H1 (cell line): ENCODE data around the gene EFNA3. TPM values are rescaled to one million over a fixed set of nuclear protein-coding genes. Genes with fewer than 3 reads are reported as not detected.

Experiments
- CTCF ChIA-PET: fragments of 300-600 bp; sonication (Branson Sonifier 250); formaldehyde crosslinking; loops from one replicate; lab custom pipeline; 2021; ENCODE audit not compliant: partially characterized antibody; lab: Charles Lee
- POLR2A ChIA-PET: fragments of 300-600 bp; sonication (Branson Sonifier 250); formaldehyde crosslinking; loops from one replicate; lab custom pipeline; 2021; ENCODE audit warnings: inconsistent platforms; ENCODE audit not compliant: partially characterized antibody; lab: Charles Lee
- DNase-seq, 2 experiments: peaks; one replicate each; pipeline versions ENCODE4 v3.0.0 to v3.0.0-alpha.2; 2010 to 2022; ENCODE audit warnings: low spot score in 2 of 2, low read depth in 1 of 2, mixed read lengths in 1 of 2
- FAIRE-seq: peaks from 2 replicates; lab custom pipeline; 2011; peaks lifted over from hg19 to GRCh38; lab: Jason Lieb, UNC
- H2AFZ ChIP-seq: 2 replicates; pipeline ENCODE4 v1.8.1; 2012; ENCODE audit warnings: low read length, inconsistent platforms
- H2AK5ac ChIP-seq: 2 replicates; pipeline ENCODE4 v1.6.1; 2013; ENCODE audit warnings: low read depth, low read length
- H2BK120ac ChIP-seq: replicated peaks from 2 replicates; pipeline ENCODE3; 2013; ENCODE audit warnings: low read depth, low read length, inconsistent platforms
- H2BK12ac ChIP-seq: 2 replicates; pipeline ENCODE4 v1.6.1; 2013; ENCODE audit warnings: low read depth, low read length
- H2BK15ac ChIP-seq: 2 replicates; pipeline ENCODE4 v1.6.1; 2013; ENCODE audit warnings: low read length
- H2BK20ac ChIP-seq: 2 replicates; pipeline ENCODE4 v1.6.1; 2013; ENCODE audit warnings: low read length
- H2BK5ac ChIP-seq: 2 replicates; pipeline ENCODE4 v1.6.1; 2013; ENCODE audit warnings: low read depth, low read length
- H3K14ac ChIP-seq: 2 replicates; pipeline ENCODE4 v1.6.1; 2013; ENCODE audit warnings: inconsistent platforms; ENCODE audit not compliant: insufficient read length
- H3K18ac ChIP-seq: 2 replicates; pipeline ENCODE4 v1.6.1; 2013; ENCODE audit warnings: low read length; ENCODE audit errors: extremely low read depth
- H3K23ac ChIP-seq: 2 replicates; pipeline ENCODE4 v1.6.1; 2013; ENCODE audit warnings: inconsistent platforms; ENCODE audit not compliant: insufficient read length
- H3K23me2 ChIP-seq: 2 replicates; pipeline ENCODE4 v1.6.1; 2013; ENCODE audit warnings: low read depth, low read length
- H3K27ac ChIP-seq: 2 replicates; pipeline ENCODE4 v1.6.1; 2011; ENCODE audit warnings: low read depth, low read length, inconsistent platforms
- H3K27me3 ChIP-seq, 4 experiments: replicated peaks in 1 of 4; 1 replicate in 1 of 4; 2 replicates in 3 of 4; pipeline versions ENCODE4 v1.6.1 to v1.8.1; 2011 to 2013; ENCODE audit warnings: low read length in 3 of 4, mild to moderate bottlenecking in 3 of 4, inconsistent platforms in 2 of 4, mixed read lengths in 2 of 4, moderate library complexity in 1 of 4; ENCODE audit not compliant: control insufficient read depth in 3 of 4, insufficient read depth in 3 of 4; ENCODE audit errors: extremely low read depth in 1 of 4
- H3K36me3 ChIP-seq, 4 experiments: 2 replicates each; pipeline versions ENCODE4 v1.6.1 to v1.8.1; 2011 to 2013; ENCODE audit warnings: mild to moderate bottlenecking in 4 of 4, low read length in 3 of 4, moderate library complexity in 2 of 4, control low read depth in 1 of 4, inconsistent platforms in 1 of 4; ENCODE audit not compliant: insufficient read depth in 4 of 4, control insufficient read depth in 2 of 4
- H3K4ac ChIP-seq: replicated peaks from 2 replicates; pipeline ENCODE3; 2013; ENCODE audit warnings: low read length, low read depth, mixed read lengths, inconsistent platforms; ENCODE audit not compliant: insufficient read length
- H3K4me1 ChIP-seq, 4 experiments: replicated peaks in 1 of 4; 1 replicate in 1 of 4; 2 replicates in 3 of 4; pipeline versions ENCODE4 v1.6.1 to v1.8.1; 2011 to 2013; ENCODE audit warnings: low read length in 3 of 4, inconsistent platforms in 2 of 4, mixed read lengths in 1 of 4; ENCODE audit not compliant: insufficient read depth in 4 of 4, control insufficient read depth in 3 of 4
- H3K4me2 ChIP-seq, 2 experiments: 2 replicates each; pipeline versions ENCODE4 v1.6.1 to v1.8.1; 2011 to 2013; ENCODE audit warnings: low read depth in 2 of 2, low read length in 2 of 2, control low read depth in 1 of 2, inconsistent platforms in 1 of 2, mild to moderate bottlenecking in 1 of 2; ENCODE audit not compliant: insufficient read depth in 1 of 2
- H3K4me3 ChIP-seq, 4 experiments: fragments of 200-600, 300-600 bp in 1 of 4; sonication (generic), shearing (Covaris generic), sonication (Bioruptor Twin) in 1 of 4; 2 replicates each; pipeline versions ENCODE4 v1.5.1 to v1.8.1; 2011 to 2016; ENCODE audit warnings: low read length in 4 of 4, low read depth in 3 of 4, control low read depth in 2 of 4, inconsistent platforms in 2 of 4, mild to moderate bottlenecking in 2 of 4, mixed read lengths in 1 of 4, moderate library complexity in 1 of 4; ENCODE audit not compliant: insufficient read depth in 2 of 4; ENCODE audit errors: extremely low read depth in 1 of 4
- H3K56ac ChIP-seq: replicated peaks from 2 replicates; pipeline ENCODE3; 2013; ENCODE audit warnings: low read depth, mild to moderate bottlenecking, mixed read lengths, low read length, inconsistent platforms; ENCODE audit not compliant: insufficient read length
- H3K79me1 ChIP-seq: 2 replicates; pipeline ENCODE4 v1.6.1; 2013; ENCODE audit warnings: low read depth, low read length, control low read depth
- H3K79me2 ChIP-seq, 2 experiments: 2 replicates each; pipeline versions ENCODE4 v1.6.1 to v1.8.1; 2012 to 2013; ENCODE audit warnings: low read length in 2 of 2, mild to moderate bottlenecking in 2 of 2, inconsistent platforms in 1 of 2; ENCODE audit not compliant: insufficient read depth in 2 of 2, control insufficient read depth in 1 of 2
- H3K9ac ChIP-seq, 4 experiments: replicated peaks in 1 of 4; 1 replicate in 1 of 4; 2 replicates in 3 of 4; pipeline versions ENCODE4 v1.6.1 to v1.8.1; 2011 to 2013; ENCODE audit warnings: low read depth in 3 of 4, low read length in 3 of 4, control low read depth in 2 of 4, mild to moderate bottlenecking in 2 of 4, moderate library complexity in 2 of 4, inconsistent platforms in 1 of 4; ENCODE audit errors: extremely low read depth in 1 of 4
- H3K9me3 ChIP-seq, 2 experiments: 2 replicates each; pipeline versions ENCODE4 v1.6.1 to v1.8.1; 2012 to 2013; ENCODE audit warnings: mild to moderate bottlenecking in 2 of 2, moderate library complexity in 2 of 2, control low read depth in 1 of 2, inconsistent platforms in 1 of 2, low read depth in 1 of 2, low read length in 1 of 2, mixed read lengths in 1 of 2; ENCODE audit not compliant: insufficient read depth in 2 of 2
- H4K20me1 ChIP-seq, 2 experiments: replicated peaks in 1 of 2; 2 replicates each; pipeline versions ENCODE3 to v1.8.1; 2011 to 2013; ENCODE audit warnings: inconsistent platforms in 2 of 2, low read length in 2 of 2, mild to moderate bottlenecking in 1 of 2; ENCODE audit not compliant: insufficient read depth in 2 of 2, control insufficient read depth in 1 of 2
- H4K5ac ChIP-seq: 2 replicates; pipeline ENCODE4 v1.6.1; 2013; ENCODE audit warnings: low read length, low read depth, mixed read lengths, inconsistent platforms; ENCODE audit not compliant: insufficient read length
- H4K8ac ChIP-seq: 2 replicates; pipeline ENCODE4 v1.8.0; 2013; ENCODE audit warnings: mild to moderate bottlenecking, moderate library complexity, low read length, inconsistent platforms; ENCODE audit not compliant: insufficient read depth; ENCODE audit errors: extremely low read depth
- H4K91ac ChIP-seq: replicated peaks from 2 replicates; pipeline ENCODE3; 2013; ENCODE audit warnings: low read length, mixed read lengths, inconsistent platforms; ENCODE audit not compliant: insufficient read length
- CTBP2 ChIP-seq: IDR thresholded peaks from 2 replicates; pipeline ENCODE4 v1.7.0; 2011; ENCODE audit warnings: borderline replicate concordance, mild to moderate bottlenecking, moderate library complexity, mixed read lengths, low read length; ENCODE audit not compliant: insufficient read depth, insufficient read length
- WGBS, 2 experiments: shearing (Covaris generic) in 1 of 2; methylation state at CpG; one replicate each; pipeline versions ENCODE4 v1.1.6 to v1.1.7; 2013 to 2015; ENCODE audit warnings: low lambda C conversion rate in 2 of 2, mixed read lengths in 2 of 2, inconsistent platforms in 1 of 2, low coverage in 1 of 2, missing lambda C conversion rate in 1 of 2; ENCODE audit not compliant: insufficient replicate concordance in 2 of 2, insufficient coverage in 1 of 2, insufficient read length in 1 of 2; ENCODE audit errors: extremely low coverage in 1 of 2, missing lambda C conversion rate in 1 of 2; 5-methylcytosine and 5-hydroxymethylcytosine counted together
- polyA plus RNA-seq, 7 experiments: library from polyadenylated mRNA; depleted of rRNA in 3 of 7; stranded (reverse) in 5 of 7; unstranded in 2 of 7; fragments of >200 nt in 5 of 7; fragments of 200-250 nt in 2 of 7; gene quantifications; 1 replicate in 5 of 7; 2 replicates in 1 of 7; 4 replicates in 1 of 7; pipeline versions ENCODE4 v1.2.1 to v1.2.3, GENCODE V29; 2011 to 2013; ENCODE audit warnings: missing spikeins in 2 of 7, mixed read lengths in 2 of 7
- total RNA-seq: library from RNA; stranded (reverse); fragmentation: NEBNext Ultra II Directional; extraction: Animal tissue kit (Norgen Biotek cat#: 25700); gene quantifications from 2 replicates; pipeline ENCODE4 v1.2.1, GENCODE V29; 2021

Gene EFNA3
- total and polyA plus RNA-seq, 2 of the 8 experiments (the other 6 are each of a cell fraction or from before 2014, with no cell fraction given) = 10.8 to 13.8 TPM

GRCh38 chr1:155060736-155061135, 17.9 kb upstream of the EFNA3 start:
- Histone ChIP-seq H3K14ac (no peak overlapping the region), H3K27me3 (peaks cover 0 to 4% (median 1%) of the 10 kb centered on the region in 4 experiments; a peak in 2 of 7 replicates), H3K9me3 (no peaks in the 10 kb centered on the region), H3K4me1 (peaks cover 0 to 17% (median 6%) of the 10 kb centered on the region in 4 experiments; a peak in 5 of 7 replicates), H4K91ac (no peak overlapping the region), H3K4me3 (no peak overlapping the region), H3K23ac (no peak overlapping the region), H2AFZ (no peak overlapping the region), H3K9ac (no peak overlapping the region), H2AK5ac (no peak overlapping the region), H3K4ac (no peak overlapping the region), H3K18ac (no peak overlapping the region), H3K79me1 (no peaks in the 10 kb centered on the region), H2BK5ac (0 out of 2 replicates have a peak overlapping the region, but pooled peaks have one; percentile 28), H3K36me3 (peaks cover 0 to 3% (median 0%) of the 10 kb centered on the region in 4 experiments; a peak in 2 of 8 replicates), H2BK20ac (no peak overlapping the region), H3K23me2 (peaks cover 15% of the 10 kb centered on the region), H4K20me1 (peaks cover 0 to 7% of the 10 kb centered on the region in 2 experiments), H2BK15ac (no peak overlapping the region), H2BK12ac (no peak overlapping the region), H3K79me2 (peaks cover 0 to 10% of the 10 kb centered on the region in 2 experiments; a peak in 2 of 4 replicates), H3K56ac (no peak overlapping the region), H3K27ac (no peak overlapping the region), H3K4me2 (no peak overlapping the region), H4K8ac (no peak overlapping the region), H4K5ac (no peak overlapping the region), H2BK120ac (no peak overlapping the region)
- ChIA-PET CTCF (interaction anchor here (0.6 to 33.9 kb wide), 28 partner anchors 4 to 195 kb away, joined by 3 to 907 read pairs (median 7); partner anchors contain the start of genes ADAM15, DCST1, DCST2 and EFNA3), POLR2A (interaction anchor here (0.8 to 4.6 kb wide), 10 partner anchors 8 to 124 kb away, joined by 3 to 21 read pairs (median 4); partner anchors contain the start of genes ADAM15, FLAD1, LENEP and PMVK)
- WGBS, 2 experiments = 88% methylated on average over 8 of the region's 8 CpGs; no CpG with 5 or more reads in 1 of the 2 experiments
- DNase-seq = no peak
- no peak for FAIRE-seq
- TF ChIP-seq CTBP2 = no peak
